Glomerular visceral epithelial cell (primary cell): ENCODE results near the gene LPGAT1.
"Not testable (repeated sequence)": the region's sequence is repeated elsewhere in the genome, so short reads cannot be mapped to it uniquely, and the experiment has no call there.

Experiments used
- DNase-seq: peaks from one replicate; pipeline ENCODE4 v3.0.0-alpha.2; 2016; ENCODE audit errors: extremely low spot score

Gene LPGAT1

DNA sequence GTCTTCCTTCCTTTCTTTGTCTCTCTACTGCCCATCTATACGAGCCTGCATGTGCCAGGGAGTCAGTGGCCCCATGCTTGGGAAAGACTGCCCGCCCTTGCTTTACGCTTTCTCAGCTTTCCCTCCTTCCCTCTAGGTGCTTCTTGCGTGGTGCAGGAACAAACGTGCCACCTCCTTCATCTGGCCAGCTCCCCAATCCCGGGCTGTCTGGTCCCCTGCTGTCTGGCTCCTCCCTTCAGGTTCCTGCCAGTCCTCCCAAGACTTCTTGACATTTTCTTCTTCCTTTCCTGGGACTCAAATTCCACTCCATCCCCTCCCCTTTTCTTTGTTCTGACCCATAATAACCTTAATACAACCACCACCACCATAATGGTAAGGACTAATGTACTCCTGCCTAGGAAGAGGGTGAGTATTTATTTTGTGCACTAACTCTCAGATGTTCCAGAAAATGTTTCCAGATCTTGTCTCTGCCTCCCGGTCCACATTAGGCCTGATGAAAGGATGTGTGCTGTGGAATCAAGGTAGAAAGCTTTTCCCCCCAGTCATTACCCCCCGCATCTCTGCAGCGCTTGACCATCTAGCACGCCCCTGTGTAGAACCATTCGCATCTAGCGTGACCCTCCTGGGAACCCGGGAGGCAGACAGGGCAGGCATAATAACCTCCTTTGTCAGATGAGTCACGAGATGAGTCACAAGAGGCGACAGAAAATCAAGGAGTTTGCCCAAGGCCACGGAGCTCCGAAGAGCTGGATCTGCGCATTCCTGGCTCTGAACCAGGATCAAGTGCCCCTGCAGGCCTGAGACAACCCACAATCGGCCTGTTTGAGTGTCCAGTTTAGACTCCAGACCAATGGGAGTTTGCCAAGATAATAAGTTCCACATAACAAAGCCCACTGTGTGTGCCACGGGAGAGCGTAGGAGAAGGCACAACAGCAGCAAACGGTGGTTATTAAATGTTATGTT lies 95.1 kb downstream of the LPGAT1 start:
- peak; percentile 93 for DNase-seq

DNA sequence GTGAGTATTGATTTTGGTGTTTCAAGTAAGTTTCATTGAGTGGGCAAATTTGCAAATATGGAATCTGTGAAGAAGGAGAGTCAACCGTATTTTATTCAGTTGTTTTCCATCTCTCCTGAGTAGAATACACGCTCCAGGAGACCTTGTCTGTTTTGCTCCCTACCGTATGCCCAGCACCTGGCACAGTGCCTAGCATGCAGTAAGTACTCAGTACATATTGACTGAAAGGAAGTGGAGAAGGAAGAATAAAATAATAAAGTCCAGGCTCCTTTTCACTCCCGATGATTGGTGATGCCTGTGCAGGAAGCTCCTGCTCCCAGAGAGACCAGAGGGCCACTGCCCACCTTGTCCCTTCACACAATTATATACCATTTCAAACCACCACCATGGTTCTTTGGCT lies 95.8 kb downstream of the LPGAT1 start:
- no peak for DNase-seq

DNA sequence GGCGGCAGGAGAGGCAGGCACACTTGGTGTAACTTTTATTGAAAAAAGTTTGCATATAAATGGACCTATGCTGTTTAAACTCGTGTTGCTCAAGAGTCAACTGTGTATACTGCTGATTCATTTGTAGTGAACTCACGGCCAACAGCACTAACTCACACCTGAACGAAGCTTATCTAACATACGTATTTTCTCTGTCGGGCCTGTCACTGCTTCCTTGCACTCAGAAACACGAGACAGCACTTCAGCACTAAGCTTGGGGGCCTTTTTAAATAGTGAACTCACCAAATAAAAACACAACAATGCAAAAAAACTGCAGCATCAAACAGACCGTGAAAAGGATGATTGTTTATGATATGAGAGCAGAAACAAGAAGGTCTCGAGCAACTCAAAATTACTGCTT lies 96.2 kb downstream of the LPGAT1 start:
- DNase-seq, result no peak

DNA sequence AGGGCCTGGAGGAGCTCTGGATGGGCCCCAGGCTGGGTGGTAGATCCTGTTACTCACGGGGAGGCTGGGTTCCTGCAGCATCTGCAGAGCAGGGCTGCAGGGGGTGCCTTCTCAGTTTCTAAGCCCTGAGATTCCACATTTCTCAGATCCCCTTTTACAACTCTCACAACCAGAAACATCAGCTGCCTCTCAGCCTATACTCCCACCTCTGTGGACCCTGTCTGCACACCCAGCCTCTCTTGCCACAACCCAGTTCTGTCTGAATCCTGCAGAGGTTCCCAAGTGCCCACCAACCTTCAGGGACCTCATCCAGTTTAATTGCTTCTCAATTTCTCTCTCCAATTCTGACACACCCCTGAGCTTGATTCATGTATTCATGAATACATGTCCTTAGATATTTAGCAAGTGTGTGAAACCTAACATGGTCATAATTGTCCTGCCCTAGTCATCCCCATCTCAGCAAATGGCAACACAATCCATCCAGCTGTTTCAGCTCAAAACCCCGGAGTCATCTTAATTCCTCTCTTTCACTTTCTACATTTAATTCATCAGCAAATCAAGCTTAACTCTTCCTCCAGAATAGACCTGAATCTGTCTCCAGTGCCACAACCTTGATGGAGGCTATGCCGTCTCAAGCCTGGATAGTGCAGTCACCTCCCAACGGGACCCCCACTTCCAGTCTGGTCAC lies 98.1 kb downstream of the LPGAT1 start:
- DNase-seq, result no peak

DNA sequence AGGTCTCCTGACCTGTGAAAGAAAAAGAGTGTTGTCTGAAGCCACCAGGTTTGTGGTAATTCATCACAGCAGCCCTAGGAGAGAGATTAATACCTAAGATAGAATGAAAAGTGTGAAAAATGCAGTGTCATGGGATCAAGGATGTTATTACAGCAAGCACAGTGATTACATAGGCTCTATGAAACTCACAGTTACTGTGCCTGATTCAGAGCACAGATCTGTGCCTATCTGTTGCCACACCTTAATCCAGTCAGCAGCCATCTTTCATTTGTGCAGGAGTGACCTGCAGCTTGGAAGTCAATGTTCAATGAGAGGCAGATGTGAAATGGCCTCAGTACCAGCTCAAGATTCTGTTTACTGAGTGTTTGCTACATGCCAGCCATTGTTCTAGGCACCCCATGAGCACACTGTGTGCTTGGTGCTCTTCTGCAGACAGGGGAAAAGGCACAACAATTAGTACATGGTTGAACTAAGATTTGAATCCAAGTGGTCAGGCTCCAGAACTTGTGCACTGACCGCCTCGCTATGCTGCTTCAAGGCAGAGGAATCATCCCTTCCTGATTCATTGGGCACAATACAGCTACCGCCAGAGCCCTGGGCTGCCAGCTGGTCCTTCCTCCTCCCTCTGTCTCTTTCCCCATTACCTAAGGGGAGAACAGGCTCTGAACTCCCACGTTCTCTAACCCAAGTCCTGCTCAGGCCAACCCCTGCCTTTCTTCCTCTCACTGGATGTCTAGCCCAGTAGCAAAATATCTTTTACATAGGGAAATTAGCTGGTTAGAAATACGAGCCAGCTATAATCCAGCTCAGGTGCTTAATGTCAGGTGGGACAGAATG lies 98.9 kb downstream of the LPGAT1 start:
- no peak for DNase-seq

DNA sequence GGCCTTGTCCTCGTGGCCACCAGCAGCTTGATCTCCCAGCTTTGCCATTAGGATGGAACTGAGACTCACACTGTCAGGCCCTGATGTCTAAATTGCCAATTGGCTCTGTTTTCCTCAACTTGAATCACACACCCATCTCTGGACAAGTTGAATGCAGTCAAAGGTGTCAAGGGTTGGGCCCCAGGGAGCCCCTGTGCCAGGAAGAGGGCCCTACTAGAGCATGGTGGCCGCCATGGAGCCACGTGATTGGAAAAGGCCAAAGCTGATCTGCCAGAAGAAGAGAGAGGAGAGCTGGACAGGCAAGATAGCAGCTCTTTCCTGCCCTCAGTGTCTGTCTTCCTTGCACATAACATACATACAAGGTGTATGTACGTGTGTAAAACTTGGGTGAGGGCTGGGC lies 100.2 kb downstream of the LPGAT1 start:
- DNase-seq, result no peak

DNA sequence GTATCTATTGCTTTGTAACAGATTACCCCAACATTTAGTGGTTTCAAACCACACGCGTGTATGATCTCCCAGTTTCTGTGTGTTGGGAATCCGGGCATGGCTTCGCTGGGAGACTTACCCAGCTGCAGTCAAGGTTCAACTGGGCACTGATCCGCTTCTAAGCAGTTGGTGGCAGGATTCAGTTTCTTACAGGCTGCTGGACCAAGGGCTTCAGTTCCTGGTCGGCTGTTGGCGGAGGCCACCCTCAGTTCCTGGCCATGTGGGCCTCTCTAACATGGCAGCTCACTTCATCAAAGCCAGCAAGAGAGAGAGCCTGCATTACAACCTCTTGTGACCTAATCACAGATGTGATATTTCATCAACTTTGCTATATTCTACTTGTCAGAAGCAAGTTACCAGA lies 101.3 kb downstream of the LPGAT1 start:
- DNase-seq, result no peak

DNA sequence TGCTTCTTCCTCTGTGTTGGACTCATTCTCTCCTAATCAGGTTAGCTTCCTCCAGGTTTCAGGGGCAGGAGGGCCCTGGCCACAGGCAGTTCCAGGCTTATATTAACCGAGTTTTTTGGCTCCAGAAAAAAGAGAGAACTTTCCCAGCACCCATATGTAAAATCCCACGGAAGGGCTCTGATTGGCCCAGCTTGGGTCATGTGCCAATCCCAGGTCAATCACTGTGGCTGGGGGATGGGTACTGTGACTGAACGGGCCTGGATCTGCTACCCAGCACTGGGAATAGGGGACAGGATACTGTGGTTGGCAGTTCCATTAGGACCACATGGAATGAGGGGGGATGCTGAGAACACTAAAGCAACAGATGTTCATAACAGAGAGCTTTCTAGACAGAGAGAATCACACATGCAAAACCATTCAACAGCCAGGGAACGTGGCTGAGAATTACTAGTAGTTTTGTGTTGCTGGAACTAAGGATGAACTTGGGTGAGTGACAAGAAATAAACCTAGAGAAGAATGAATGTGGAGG lies 104.0 kb downstream of the LPGAT1 start:
- no peak for DNase-seq

DNA sequence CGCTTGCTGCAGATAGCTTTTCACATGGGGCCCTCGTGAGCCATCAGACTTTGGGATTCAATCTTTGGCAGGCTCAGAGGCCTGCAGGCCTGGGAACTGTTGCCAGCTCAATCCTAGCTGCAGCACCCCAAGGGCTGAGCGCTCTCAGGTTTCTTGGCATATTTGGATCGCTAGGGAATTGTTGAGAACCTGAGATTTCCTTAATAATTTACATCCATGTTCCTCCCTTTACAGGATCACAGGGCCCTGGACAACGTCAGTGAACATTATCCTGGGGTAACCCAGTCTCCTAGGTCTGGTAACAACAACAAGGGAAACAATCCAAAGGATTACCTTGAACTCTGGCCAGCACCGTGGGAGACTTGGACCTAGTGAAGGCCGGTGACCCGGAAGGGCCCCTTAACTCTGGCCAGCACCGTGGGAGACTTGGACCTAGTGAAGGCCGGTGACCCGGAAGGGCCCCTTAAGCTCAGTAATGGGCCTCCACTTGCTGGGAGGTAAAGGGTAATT lies 105.8 kb downstream of the LPGAT1 start:
- no peak for DNase-seq

DNA sequence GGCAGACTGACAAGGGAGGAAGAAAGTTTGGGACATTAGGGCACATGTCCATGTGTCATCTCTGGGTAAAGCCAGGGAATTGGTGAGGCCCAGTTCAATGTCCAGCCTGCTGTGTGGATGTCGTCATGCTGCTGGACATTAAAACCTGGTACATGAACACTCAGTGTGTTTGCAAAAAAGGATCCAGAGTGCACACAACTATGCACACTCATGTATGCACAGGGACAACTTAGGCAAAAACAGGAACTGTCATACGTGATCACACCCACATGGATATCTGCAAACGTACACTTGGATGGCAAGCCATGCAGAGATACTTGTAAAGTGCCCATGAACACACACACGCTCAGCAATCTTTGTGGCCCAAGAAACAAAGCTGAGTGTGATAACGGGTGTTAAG lies 107.3 kb downstream of the LPGAT1 start:
- DNase-seq, result no peak

DNA sequence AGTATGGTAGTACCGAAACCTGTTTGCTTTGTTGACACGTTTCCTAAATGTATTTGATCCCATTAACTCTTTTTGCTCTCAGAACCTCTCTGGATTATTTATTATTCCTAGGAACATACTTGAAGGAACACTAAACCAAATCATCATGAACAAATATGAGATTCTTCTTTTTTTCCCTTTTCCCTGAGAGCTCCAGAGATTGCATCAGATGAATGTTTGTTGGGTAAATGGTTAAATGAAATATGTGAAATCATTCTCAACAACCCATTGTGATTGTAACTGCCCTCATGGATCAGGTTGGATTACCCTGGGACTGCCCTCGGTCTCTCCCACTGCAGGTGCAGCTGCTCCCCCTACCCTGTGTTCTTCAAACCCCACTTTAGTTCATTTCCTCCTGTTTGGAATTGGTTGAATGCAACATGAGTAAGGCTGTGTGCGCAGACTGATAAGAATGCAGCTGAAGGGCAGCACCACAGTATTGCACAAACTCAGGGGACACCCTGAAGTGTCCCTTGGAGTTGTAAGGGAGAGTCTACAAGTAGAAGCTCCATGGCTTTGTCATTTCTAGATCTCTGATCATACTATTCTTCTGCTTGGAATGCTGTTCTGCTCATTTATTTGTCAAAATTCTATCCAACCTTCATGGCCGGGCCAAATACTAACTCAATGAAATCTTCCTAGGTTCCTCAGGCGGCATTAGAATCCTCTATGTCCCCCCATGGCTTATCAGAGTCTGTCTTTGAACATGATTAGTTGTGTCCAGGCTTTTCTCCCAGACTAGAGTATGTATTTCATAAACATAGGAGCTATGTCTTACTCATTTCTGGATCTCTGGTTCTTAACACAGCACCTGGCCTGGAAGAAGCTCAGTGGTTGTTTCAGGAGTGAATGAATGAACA lies 108.0 kb downstream of the LPGAT1 start:
- no peak for DNase-seq

DNA sequence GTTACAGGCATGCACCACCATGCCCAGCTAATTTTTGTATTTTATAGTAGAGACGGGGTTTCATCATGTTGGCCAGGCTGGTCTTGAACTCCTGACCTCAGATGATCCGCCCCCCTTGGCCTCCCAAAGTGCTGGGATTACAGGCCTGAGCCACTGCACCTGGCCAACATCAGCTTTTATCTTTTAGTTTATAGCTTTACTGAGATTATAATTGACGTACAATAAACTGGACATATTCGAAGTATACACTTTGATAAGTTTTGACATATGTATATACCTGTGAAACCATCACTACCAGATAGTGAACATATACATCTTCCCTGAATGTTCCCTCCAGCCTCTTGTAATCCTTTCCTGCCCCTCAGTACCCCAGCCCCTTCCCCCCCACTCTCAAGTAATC lies 114.0 kb downstream of the LPGAT1 start:
- not testable (repeated sequence) for DNase-seq

DNA sequence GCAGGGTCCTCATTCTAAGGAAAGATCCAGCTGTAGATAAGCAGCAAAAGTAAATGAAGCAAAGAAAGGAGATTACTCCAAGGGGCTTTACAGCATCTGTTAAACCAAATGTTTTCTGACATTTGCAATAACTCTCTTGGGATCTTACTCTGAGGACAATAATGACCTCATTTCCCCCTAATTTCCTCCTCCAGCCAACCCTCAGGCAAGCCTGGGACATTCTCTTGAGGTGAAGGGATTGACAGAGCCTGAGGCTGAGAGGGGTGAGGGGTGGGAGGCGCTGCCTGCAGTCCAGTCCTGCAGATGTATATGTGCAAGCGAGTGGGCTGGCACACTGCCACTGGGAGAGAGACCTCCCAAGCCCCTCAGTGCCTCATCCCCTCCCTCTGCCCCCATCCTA lies 114.6 kb downstream of the LPGAT1 start:
- no peak for DNase-seq

DNA sequence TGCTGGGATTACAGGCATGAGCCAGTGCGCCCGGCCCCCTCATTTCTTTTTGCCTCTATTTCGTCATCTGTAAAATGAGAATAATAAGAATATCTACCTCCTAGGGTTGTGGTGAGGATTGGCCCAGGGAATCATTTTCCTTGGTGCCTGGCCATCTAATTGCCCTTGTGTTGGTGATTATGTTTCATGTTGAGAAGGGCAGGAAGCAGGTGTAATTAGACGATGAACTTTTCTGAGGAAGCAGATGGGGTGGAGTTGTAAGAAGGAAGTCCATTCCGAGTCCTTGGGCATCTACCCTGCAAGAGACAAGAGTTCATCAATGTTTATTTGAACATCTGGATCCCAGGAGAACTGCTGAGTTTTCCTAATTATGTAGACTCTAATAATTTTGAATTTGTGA lies 116.4 kb downstream of the LPGAT1 start:
- DNase-seq, result no peak

DNA sequence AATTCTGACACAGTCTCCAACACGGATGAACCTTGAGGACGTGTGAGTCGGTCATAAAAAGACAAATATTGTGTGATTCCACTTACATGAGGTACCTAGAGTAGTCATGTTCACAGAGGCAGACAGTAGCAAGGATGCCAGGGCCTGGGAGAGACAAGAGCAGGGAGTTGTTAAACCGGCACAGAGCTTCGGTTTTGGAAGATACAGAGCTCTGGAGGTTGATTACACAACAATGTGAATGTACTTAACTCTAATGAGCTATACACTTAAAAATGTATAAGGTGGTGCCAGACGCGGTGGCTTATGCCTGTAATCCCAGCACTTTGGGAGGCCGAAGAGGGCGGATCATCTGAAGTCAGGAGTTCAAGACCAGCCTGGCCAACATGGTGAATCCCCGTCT lies 117.3 kb downstream of the LPGAT1 start:
- no peak for DNase-seq

DNA sequence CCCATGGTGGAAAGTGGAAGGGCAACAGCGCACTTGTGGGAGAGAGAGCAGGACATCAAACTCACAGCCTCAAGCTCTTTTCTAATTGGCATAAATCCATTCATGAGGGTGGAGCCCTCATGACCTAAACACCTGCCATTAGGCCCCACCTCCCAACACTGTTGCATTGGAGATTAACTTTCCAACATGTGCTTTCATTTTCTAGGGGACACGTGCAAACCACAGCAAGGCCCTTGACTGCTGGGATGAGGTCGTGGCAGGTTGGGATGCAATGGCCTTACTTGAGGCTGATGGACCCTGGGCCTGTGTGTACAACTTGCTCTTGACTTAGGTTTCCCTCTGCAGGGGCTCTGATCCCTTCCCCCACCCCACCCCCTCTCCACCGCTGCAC lies 119.3 kb downstream of the LPGAT1 start:
- no peak for DNase-seq

DNA sequence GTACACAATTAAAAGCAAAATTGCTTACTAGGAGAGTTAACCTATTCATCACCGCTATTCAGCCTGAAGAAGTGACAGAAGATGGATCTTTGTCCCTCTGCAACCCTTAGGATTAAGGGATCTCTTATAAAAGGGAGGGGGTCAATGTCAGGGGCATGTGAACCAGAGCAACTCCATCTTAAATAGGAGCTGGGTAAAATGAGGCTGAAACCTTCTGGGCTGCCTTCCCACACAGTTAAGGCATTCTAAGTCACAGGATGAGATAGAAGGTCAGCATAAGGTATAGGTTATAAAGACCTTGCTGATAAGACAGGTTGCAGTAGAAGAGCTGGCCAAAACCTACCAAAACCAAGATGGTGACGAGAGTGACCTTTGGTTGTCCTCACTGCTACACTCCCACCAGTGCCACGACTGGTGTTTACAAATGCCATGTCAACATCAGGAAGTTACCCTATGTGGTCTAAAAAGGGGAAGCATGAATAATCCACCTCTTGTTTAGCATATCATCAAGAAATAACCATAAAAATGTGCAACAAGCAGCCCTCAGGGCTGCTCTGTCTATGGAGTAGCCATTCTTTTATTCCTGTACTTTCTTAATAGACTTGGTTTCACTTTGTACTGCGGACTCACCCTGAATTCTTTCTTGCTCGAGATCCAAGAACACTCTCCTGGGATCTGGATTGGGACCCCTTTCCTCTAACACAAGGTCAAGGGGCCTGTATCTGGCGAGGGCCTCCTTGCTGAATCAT lies 119.8 kb downstream of the LPGAT1 start:
- no peak for DNase-seq

DNA sequence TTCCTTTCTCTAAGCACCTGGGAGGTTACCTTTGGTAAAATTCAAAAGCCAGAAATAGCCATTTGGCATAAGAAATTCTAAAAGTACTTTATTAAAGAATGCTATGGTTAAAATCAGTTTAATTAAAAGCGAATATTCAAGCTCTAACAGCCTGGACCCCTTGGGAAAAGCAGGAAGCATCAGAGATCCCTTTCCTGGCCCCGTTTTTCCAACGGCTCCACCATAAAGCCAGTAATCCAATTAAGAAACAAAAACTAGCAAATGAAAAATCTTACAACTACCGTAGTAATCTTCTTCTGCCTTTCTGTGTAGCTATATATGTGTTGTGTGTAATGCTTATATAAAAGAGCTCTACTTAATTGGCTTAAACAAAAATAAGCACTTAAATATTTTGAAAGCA lies 121.6 kb downstream of the LPGAT1 start:
- no peak for DNase-seq

DNA sequence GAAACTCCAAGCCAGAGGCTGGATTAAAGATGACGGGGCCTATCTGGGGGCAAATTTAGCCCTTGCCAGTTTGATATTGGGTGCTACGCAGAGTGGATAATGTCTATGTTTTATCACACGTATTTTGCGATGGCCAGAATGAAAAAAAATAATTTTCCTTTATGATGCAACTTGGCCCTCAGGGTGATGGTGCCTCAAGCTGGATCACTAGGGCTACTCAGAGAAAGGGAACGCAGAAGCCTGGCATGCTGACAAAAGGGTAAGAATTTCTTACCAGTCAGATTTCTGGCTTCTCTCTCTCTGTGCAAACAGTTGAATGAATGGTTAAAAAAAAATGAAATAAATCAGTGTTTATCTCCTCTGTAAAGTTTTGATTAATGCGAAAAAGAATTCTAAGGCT lies 122.6 kb downstream of the LPGAT1 start:
- no peak for DNase-seq

DNA sequence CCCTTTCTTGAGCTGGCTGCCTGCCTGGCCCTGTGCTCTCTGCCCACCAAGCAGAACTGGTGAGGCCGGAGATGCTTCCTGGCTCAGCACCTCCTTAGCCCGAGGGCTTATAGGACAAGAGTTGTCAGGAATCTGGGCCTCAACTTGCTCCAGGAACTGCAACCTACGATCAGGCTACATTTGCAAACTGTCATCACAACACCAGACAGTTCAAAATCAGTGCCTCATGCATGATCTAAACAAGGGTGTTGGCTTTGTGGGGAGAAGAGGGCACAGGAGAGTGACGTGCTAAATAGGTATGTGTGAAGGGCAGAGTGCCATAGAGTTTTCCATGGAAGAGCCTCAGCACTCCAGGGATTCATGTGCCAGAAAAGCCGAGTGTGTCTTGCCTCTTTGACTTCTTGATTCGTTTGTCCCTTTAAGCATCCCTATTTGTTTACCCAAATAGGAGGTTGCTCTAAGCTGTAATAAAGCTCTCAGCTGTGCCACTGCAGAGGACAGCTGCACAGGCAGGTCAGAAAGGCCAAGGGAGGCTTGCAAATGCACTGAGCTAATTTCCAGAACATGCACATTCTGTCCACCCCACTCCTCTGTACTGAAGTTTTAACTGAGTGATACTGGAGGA lies 125.0 kb downstream of the LPGAT1 start:
- no peak for DNase-seq
